HG03521 (cell line): Measurements from ENCODE around the gene SCN4A.
"Not testable (repeated sequence)": the region's sequence is repeated elsewhere in the genome, so short reads cannot be mapped to it uniquely, and the experiment has no call there.

Experiments
- ATAC-seq: cut with Tn5 transposase; IDR thresholded peaks from one replicate; pipeline ENCODE4 v1.9.1; 2021; ENCODE audit warnings: mild to moderate bottlenecking, moderate library complexity; ENCODE audit not compliant: unreplicated experiment

SCN4A gene

GRCh38 chr17:63889026-63889848 is 83.5 kb downstream of the SCN4A start:
- not testable (repeated sequence) for ATAC-seq
